Esophagus muscularis mucosa (tissue), 4 donors: ENCODE results near the gene RNPS1. TPM values are rescaled to one million over a fixed set of nuclear protein-coding genes. Genes with fewer than 3 reads are reported as not detected.

Experiments
- DNase-seq: peaks from one replicate; pipeline ENCODE4 v3.0.0-alpha.2; 2017; ENCODE audit errors: extremely low spot score
- H3K27ac ChIP-seq, 4 donors: fragments of 200-600 bp; sonication (generic); replicated peaks in 1 of 4; 1 replicate in 3 of 4; 2 replicates in 1 of 4; pipeline ENCODE4 v1.5.1; 2016 to 2019; ENCODE audit warnings: mild to moderate bottlenecking in 1 of 4
- H3K27me3 ChIP-seq, 4 donors: fragments of 200-600 bp; sonication (generic); one replicate each; pipeline versions ENCODE4 v1.5.1 to v1.6.0; 2016 to 2019
- H3K36me3 ChIP-seq, 4 donors: fragments of 200-600 bp; sonication (generic); one replicate each; pipeline ENCODE4 v1.5.1; 2016 to 2019
- H3K4me1 ChIP-seq, 4 donors: fragments of 200-600 bp; sonication (generic); one replicate each; pipeline ENCODE4 v1.5.1; 2016 to 2019
- H3K4me3 ChIP-seq, 4 donors: fragments of 200-600 bp; sonication (generic); 1 replicate in 2 of 4; 2 replicates in 2 of 4; pipeline ENCODE4 v1.5.1; 2016 to 2019; ENCODE audit warnings: mild to moderate bottlenecking in 4 of 4, moderate library complexity in 1 of 4
- H3K9me3 ChIP-seq, 4 donors: fragments of 200-600 bp; sonication (generic); 1 replicate in 3 of 4; 2 replicates in 1 of 4; pipeline ENCODE4 v1.5.1; 2016 to 2019
- EP300 ChIP-seq: sonication (generic); formaldehyde crosslinking; IDR thresholded peaks from one replicate; pipeline ENCODE4 v1.6.1; 2017; ENCODE audit warnings: antibody characterized with exemption
- POLR2A ChIP-seq: fragments of 450-650 bp; IDR thresholded peaks from one replicate; pipeline ENCODE4 v1.6.1; 2017; ENCODE audit warnings: antibody characterized with exemption, moderate library complexity, mild to moderate bottlenecking, low read depth
- POLR2AphosphoS5 ChIP-seq, 2 donors: sonication (generic); formaldehyde crosslinking; IDR thresholded peaks; one replicate each; pipeline ENCODE4 v1.6.1; 2017; ENCODE audit warnings: antibody characterized with exemption in 2 of 2
- WGBS: methylation state at CpG from one replicate; pipeline ENCODE4 v1.1.5; 2018; 5-methylcytosine and 5-hydroxymethylcytosine counted together
- intact Hi-C: fragments of 100-400 bp; cut with DNase I; formaldehyde crosslinking; loops from one replicate; pipeline ENCODE4 v1.15.1; 2023
- total RNA-seq, 4 donors: library from RNA; depleted of rRNA; stranded (reverse); fragments of >200 nt; gene quantifications; one replicate each; pipeline versions ENCODE4 v1.1.0 to v1.2.1, GENCODE V29; 2016
- TF ChIP-seq, protein P1 (sequence below), 3 experiments: fragments of 200-600 bp in 2 of 3; fragments of 450-650 bp in 1 of 3; sonication (generic) in 2 of 3; IDR thresholded peaks; one replicate each; pipeline ENCODE4 v1.5.1; 2017 to 2019; ENCODE audit warnings: antibody characterized with exemption in 3 of 3, mild to moderate bottlenecking in 2 of 3, moderate library complexity in 1 of 3

The RNPS1 gene
- total RNA-seq, 4 donors from 2014 or later: 114 to 179 (median 151) TPM

DNA sequence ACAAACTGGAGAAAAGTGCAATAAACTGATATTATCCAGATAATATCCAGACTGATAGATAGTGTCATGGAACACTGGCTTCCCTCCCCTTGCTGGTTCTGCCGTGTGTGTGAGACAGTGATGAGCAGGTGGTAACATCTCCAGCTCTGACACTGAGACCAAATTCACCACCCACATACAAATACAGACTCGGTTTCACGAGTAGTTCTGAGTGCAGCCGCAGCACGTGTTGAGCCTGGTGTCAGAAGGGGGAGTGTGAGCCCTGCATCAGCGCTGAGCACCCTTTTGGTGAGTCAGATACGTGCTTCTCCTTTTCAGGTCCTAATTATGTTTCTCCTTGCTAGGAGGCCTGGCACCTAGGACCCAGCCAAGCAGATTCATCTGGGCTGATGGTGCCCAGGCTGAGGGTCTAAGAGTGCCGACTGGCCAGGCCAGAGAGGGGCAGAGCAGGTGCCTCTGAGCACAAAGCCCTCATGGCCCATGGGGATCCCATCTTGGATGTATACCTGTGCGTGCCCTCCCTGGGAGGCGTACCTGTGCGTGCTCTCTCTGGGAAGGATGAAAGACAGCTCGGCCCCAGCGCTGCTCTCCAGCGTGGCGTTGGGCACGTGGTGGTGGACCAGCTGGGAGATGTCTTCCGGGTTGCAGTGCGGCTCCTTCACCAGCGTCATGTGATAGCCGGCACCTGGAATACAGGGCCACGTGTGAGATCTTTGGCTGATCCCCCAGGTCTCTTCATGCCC, 27.3 kb upstream of the RNPS1 start:
- H3K27ac ChIP-seq: no peak overlapping the region
- WGBS: 86% methylated on average over 18 of the region's 21 CpGs
- intact Hi-C loops: no loop called here
- no peaks in the 10 kb centered on the region for H3K9me3 ChIP-seq
- peaks cover 0 to 5% (median 1%) of the 10 kb centered on the region in 4 donors for H3K4me1 ChIP-seq
- DNase-seq: no peak
- H3K4me3 ChIP-seq: no peak overlapping the region
- TF ChIP-seq EP300 (no peak), POLR2AphosphoS5 (IDR thresholded peaks at IDR 0.05) (no peak), POLR2A (no peak)
- TF ChIP-seq, protein P1, sequence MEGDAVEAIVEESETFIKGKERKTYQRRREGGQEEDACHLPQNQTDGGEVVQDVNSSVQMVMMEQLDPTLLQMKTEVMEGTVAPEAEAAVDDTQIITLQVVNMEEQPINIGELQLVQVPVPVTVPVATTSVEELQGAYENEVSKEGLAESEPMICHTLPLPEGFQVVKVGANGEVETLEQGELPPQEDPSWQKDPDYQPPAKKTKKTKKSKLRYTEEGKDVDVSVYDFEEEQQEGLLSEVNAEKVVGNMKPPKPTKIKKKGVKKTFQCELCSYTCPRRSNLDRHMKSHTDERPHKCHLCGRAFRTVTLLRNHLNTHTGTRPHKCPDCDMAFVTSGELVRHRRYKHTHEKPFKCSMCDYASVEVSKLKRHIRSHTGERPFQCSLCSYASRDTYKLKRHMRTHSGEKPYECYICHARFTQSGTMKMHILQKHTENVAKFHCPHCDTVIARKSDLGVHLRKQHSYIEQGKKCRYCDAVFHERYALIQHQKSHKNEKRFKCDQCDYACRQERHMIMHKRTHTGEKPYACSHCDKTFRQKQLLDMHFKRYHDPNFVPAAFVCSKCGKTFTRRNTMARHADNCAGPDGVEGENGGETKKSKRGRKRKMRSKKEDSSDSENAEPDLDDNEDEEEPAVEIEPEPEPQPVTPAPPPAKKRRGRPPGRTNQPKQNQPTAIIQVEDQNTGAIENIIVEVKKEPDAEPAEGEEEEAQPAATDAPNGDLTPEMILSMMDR (IDR thresholded peaks at IDR 0.05): no peak
- peaks cover 34 to 98% (median 67%) of the 10 kb centered on the region in 4 donors for H3K36me3 ChIP-seq
- no peaks in the 10 kb centered on the region for H3K27me3 ChIP-seq

DNA sequence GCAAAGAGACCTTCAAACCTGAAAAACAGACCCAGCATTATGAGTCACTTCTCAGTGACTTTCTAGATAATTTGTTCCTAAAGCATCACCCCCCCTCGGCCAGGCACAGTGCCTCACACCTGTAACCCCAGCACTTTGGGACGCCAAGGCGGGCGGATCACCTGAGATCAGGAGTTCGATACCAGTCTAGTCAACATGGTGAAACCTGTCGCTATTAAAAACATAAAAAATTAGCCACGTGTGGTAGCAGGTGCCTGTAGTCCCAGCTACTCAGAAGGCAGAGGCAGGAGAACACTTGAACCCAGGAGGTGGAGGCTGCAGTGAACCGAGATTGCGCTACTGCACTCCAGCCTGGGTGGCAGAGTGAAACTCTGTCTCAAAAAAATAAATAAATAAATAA, 24.3 kb upstream of the RNPS1 start:
- WGBS: 95% methylated on average over 9 of the region's 9 CpGs
- H3K36me3 ChIP-seq: peaks cover 32 to 99% (median 73%) of the 10 kb centered on the region in 4 donors
- intact Hi-C loops: no loop called here
- peaks cover 0 to 5% (median 1%) of the 10 kb centered on the region in 4 donors for H3K4me1 ChIP-seq
- H3K27me3 ChIP-seq: no peaks in the 10 kb centered on the region
- no peak for TF ChIP-seq POLR2AphosphoS5 (IDR thresholded peaks at IDR 0.05)
- no peak for TF ChIP-seq EP300
- TF ChIP-seq POLR2A: no peak
- TF ChIP-seq, protein P1 (IDR thresholded peaks at IDR 0.05): no peak
- H3K9me3 ChIP-seq: no peaks in the 10 kb centered on the region
- H3K27ac ChIP-seq: no peak overlapping the region
- no peak for DNase-seq
- no peak overlapping the region for H3K4me3 ChIP-seq

DNA sequence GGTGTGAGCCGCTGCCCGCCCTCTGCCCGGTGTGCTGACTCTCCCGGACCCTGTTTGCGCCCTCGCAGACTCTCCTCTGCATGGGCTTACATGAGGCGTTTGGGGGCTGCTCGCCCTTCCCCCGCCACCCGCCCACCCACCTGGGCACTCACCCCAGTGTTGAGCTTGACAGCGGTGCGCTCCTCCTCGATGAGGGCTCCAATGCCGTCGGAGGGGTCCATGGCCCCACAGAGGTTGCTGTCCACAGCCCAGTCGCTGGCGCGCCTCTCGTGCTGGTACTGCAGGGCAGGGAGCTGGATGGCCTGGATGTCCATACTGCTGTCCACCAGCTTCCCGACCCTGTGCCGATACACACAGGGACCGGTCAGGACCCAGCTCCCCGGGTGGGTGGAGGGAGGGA, 21.4 kb upstream of the RNPS1 start:
- H3K4me3 ChIP-seq: no peak overlapping the region
- intact Hi-C loops: no loop called here
- no peaks in the 10 kb centered on the region for H3K27me3 ChIP-seq
- no peaks in the 10 kb centered on the region for H3K4me1 ChIP-seq
- TF ChIP-seq POLR2A (no peak), POLR2AphosphoS5 (IDR thresholded peaks at IDR 0.05) (no peak), EP300 (no peak)
- TF ChIP-seq, protein P1 (IDR thresholded peaks at IDR 0.05): no peak
- no peak overlapping the region for H3K27ac ChIP-seq
- DNase-seq: no peak
- 97% methylated on average over 6 of the region's 23 CpGs for WGBS
- H3K36me3 ChIP-seq: peaks cover 23 to 99% (median 84%) of the 10 kb centered on the region in 4 donors
- no peaks in the 10 kb centered on the region for H3K9me3 ChIP-seq

DNA sequence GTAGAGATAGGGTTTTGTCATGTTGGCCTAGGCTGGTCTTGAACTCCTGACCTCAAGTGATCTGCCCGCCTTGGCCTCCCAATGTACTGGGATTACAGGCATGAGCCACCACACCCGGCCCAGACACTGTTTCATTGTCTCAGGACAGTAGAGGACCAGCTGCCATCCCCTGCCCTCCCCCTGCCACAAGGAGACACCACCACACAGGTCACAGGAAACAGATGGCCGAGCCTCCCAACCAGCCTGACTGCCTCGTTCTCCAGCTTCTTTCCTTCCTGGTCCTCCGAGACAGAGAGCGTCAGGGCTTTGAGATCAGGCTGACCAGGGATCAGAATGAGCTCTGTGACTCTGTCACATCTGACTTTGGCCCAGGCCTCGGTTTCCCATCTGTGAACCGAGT, 20.8 kb upstream of the RNPS1 start:
- TF ChIP-seq EP300: no peak
- TF ChIP-seq, protein P1 (IDR thresholded peaks at IDR 0.05): no peak
- TF ChIP-seq POLR2AphosphoS5 (IDR thresholded peaks at IDR 0.05): no peak
- TF ChIP-seq POLR2A: no peak

More for the DNA sequence above, 20.8 kb upstream of the RNPS1 start:
- no peak overlapping the region for H3K4me3 ChIP-seq
- no peaks in the 10 kb centered on the region for H3K4me1 ChIP-seq
- peaks cover 23 to 99% (median 86%) of the 10 kb centered on the region in 4 donors for H3K36me3 ChIP-seq
- no peaks in the 10 kb centered on the region for H3K27me3 ChIP-seq
- no peaks in the 10 kb centered on the region for H3K9me3 ChIP-seq
- intact Hi-C loops: no loop called here
- no peak for DNase-seq
- no peak overlapping the region for H3K27ac ChIP-seq
- WGBS: 73% methylated on average over 8 of the region's 8 CpGs
